GM19043 (cell line): ENCODE measurements around the gene GPR35.

Source experiments
- ATAC-seq: cut with Tn5 transposase; IDR thresholded peaks from one replicate; pipeline ENCODE4 v1.9.1; 2021; ENCODE audit warnings: low read depth; ENCODE audit not compliant: unreplicated experiment

Gene GPR35

GRCh38 chr2:240637116-240637900 lies 12.0 kb downstream of the GPR35 start:
- no peak for ATAC-seq

GRCh38 chr2:240637901-240638345 lies 12.6 kb downstream of the GPR35 start:
- no peak for ATAC-seq

GRCh38 chr2:240638512-240639160 lies 13.4 kb downstream of the GPR35 start:
- ATAC-seq = no peak

GRCh38 chr2:240639566-240639965 lies 14.3 kb downstream of the GPR35 start:
- ATAC-seq = no peak

GRCh38 chr2:240640939-240641338 lies 15.7 kb downstream of the GPR35 start:
- no peak for ATAC-seq

- no peak for ATAC-seq
Observed at GRCh38 chr2:240642061-240642805, 17.0 kb downstream of the GPR35 start.

GRCh38 chr2:240642806-240643092 lies 17.5 kb downstream of the GPR35 start:
- no peak for ATAC-seq

- no peak for ATAC-seq
Observed at GRCh38 chr2:240643093-240643810, 18.0 kb downstream of the GPR35 start.

GRCh38 chr2:240643811-240644150 lies 18.5 kb downstream of the GPR35 start:
- ATAC-seq = no peak

- no peak for ATAC-seq
Observed at GRCh38 chr2:240644171-240644651, 18.9 kb downstream of the GPR35 start.

- ATAC-seq = no peak
Observed at GRCh38 chr2:240644859-240645301, 19.6 kb downstream of the GPR35 start.

- ATAC-seq = no peak
Observed at GRCh38 chr2:240645346-240645745, 20.1 kb downstream of the GPR35 start.

- ATAC-seq = no peak
Observed at GRCh38 chr2:240645801-240646175, 20.5 kb downstream of the GPR35 start.

GRCh38 chr2:240646176-240646899 lies 21.1 kb downstream of the GPR35 start:
- no peak for ATAC-seq

GRCh38 chr2:240646900-240647502 lies 21.7 kb downstream of the GPR35 start:
- ATAC-seq = no peak

GRCh38 chr2:240647503-240648154 lies 22.3 kb downstream of the GPR35 start:
- ATAC-seq = no peak

GRCh38 chr2:240648155-240648649 lies 22.9 kb downstream of the GPR35 start:
- no peak for ATAC-seq

- no peak for ATAC-seq
Observed at GRCh38 chr2:240648650-240649275, 23.5 kb downstream of the GPR35 start.

GRCh38 chr2:240649331-240649730 lies 24.1 kb downstream of the GPR35 start:
- ATAC-seq = no peak
